NCI-H2107 treated with DMSO at 0.1 percent for 48 hours (cell line): ENCODE data around the gene ELL.

Experiments used
- DNase-seq: peaks from one replicate; lab custom pipeline; 2025; ENCODE audit not compliant: unreplicated experiment; lab: John Stamatoyannopoulos, UW

Gene ELL

GRCh38 chr19:18446811-18447359, 75.0 kb downstream of the ELL start:
- no peak for DNase-seq

- no peak for DNase-seq
Measured at GRCh38 chr19:18446145-18446810, 75.6 kb downstream of the ELL start.

GRCh38 chr19:18445262-18445948, 76.5 kb downstream of the ELL start:
- no peak for DNase-seq

- DNase-seq = no peak
Measured at GRCh38 chr19:18444513-18444912, 77.4 kb downstream of the ELL start.

DNA sequence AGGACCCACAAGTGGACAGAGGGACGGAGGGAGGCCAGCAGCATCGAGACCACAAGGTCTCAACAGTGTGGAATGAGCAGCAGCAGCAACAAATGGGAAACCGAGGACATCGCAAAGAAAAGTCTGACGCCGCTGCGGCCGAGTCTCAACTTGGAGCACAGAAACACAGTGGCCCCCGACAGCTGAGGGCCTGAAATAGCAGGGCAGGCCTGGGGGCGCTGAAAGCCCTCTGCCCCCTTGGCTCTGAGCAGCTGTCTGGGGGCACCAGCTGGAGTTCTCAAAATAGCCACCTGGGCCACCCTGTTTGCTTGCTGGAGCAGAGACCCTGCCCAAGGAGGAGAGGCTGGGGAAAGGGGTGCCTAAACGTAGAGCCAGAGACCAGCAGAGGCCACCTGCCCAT, 78.0 kb downstream of the ELL start:
- DNase-seq = no peak

GRCh38 chr19:18443406-18443805, 78.5 kb downstream of the ELL start:
- DNase-seq = no peak

- DNase-seq = no peak
Measured at GRCh38 chr19:18442941-18443340, 78.9 kb downstream of the ELL start.

DNA sequence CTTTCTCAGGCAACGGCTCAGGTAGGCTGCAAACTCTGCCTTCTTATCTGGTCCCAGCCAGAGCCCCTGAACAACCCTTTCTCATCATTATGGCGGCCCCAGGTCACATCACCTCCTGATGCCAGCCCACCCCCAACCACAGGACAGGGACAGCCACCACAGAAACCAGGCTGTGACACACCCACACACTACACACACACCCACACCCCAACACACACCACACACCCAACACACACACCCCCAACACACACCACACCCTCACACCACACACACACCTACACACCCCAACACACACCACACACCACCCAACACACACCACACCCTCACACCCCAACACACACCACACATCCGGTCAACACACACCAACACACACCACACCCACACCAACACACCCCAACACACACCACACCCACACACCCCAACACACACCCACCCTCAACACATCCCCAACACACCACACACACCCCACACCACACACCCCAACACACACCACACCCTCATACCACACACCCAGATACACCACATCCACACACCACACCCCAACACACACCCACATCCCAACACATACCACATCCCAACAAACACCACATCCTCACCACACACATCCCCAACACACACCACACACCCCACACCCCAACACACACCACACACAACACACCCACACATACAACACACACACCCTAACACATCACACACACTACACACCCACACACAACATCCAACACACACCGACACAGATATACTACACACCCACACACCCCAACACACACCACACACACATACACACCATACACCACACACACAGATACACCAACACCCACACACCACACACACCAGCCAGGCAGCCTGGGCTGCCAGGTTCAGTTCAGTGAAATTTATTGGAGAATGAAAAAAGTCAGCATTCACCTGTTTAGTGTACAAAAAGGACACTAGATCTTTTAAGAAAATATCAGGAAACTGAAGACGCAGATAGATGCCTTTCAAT, 79.8 kb downstream of the ELL start:
- no peak for DNase-seq

GRCh38 chr19:18440936-18441803, 80.7 kb downstream of the ELL start:
- no peak for DNase-seq

GRCh38 chr19:18440415-18440877, 81.4 kb downstream of the ELL start:
- DNase-seq = no peak

DNA sequence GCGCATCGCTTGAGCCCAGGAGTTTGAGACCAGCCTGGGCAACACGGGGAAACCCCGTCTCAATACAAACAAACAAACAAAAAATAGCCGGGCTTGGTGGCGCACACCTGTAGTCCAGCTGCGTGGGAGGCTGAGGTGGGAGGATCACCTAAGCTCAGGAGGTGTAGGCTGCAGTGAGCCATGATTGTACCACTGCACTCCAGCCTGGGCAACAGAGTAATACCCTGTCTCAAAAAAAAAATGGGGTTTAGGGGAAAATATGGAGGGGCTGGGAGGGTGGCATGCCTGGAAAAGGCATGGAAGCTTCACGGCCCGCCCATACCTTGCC, 82.0 kb downstream of the ELL start:
- DNase-seq = no peak

DNA sequence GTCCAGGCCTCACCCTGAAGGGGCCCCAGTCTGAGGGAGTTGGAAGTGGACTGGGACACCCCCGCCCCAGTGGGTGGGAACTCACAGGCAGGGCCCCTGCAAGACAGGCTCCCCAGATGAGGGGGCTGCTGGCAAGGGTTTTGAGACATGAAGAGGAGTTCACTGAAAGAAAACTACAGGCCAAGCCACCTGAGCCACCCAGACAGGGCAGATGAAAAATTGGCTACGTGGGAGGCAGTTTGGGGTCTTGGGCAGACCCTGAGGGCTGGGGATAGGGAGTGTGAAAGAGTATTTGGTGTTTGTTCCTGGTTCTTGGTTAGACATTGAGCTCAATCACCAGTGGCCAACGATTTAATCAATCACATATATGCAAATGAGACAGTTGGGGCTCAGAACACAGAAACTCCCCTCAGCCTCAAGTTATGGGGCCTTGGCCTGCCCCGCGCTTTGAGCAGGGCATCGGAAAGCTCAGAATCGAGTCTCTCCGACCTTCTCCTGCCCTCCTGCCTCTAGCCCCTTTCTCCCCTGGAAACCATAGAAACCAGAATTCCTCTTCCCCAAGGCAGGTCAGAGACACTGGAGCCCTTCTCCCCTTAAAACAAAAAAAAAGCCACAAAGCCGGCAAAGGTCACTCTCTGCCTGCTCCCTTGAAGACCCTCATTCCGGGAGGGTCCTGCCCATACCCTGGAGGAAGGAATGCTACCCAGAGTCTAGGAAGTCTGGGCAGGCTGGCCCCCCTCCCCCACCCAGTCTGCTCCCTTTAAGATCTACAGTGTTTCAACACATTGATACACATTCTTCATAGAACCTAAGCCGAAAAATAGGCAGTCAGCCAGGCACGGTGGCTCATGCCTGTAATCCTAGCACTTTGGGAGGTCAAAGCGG, 82.6 kb downstream of the ELL start:
- DNase-seq = no peak

DNA sequence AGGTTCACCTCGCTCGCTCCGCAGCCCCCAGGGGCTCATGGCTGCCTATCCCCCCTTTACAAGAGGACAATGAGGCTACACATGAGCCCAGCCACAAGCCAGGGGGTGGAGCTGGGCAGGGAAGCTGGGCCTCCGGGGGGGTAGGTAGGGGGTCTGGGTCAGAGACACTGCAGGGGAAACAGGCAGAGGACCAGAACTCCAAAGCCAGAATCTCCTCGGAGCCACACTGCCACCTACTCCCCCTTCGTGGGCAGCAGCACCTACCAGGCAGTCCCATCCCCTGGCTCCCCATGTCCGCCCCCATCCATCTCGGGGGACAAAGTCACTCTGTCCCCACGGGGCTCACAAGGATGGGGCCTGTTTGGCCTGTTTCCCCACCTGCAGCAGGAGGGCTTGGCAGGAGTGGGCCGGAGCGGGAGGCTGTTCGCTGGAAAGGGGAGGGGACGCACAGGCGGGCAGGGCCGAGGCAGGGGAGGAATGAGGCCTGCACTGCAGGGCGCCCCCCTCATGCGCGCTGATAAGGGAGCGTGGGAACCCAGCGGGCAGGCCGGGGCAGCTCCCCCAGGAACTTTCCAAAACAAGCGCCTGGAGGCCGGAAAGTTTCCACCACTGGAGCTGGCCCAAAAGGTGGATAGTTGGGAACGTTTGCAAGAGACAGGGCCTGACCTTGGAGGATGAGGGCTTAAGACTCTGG, 83.4 kb downstream of the ELL start:
- DNase-seq = no peak

DNA sequence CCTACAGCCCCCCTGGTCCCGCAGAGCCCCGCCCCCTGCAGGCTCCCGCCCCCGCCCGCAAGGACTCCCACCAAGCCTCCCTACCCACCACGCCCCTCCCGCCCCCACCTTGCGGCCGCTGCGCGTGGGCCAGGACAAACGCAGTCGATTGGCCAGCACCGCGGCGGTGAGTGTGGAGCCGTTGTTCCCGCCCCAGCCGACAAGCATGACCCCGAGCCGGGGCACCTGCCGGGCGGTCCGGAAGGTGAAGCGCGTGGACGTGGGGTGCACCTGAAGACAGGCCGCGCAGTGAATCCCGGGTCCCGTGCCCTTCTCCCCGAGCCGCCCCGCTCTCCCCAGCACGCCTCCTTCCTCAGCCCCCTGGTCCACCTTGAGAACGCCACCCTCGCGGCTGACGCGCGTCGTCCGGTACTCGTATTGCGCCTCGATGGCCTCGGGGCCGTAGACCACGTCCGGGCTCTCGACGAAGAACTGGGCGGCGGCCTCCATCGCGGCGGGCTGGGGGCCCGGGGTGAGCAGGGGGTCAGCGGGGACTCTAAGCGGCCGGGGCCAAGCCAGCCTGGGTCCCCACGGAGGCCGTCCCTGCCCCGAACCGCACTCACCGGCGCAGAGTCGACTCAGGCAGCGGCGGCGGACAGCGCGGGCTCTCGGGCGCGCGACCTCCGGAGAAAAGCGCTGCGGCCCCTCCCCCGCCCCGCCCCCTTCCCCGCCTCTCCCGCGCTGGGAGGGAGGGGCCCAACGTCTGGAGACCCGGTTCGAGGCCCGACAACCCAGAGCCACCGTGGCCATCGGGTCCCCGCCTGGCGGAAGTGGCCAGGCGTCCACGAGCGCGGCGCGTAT, 84.2 kb downstream of the ELL start, which contains the start of gene ISYNA1:
TSS of gene ISYNA1 (minus strand) at position 643 of the 840 bp plus-strand sequence. CDS start at position 489, 154 bp downstream.
- DNase-seq = no peak

GRCh38 chr19:18436671-18437490, 85.0 kb downstream of the ELL start:
- DNase-seq = no peak

DNA sequence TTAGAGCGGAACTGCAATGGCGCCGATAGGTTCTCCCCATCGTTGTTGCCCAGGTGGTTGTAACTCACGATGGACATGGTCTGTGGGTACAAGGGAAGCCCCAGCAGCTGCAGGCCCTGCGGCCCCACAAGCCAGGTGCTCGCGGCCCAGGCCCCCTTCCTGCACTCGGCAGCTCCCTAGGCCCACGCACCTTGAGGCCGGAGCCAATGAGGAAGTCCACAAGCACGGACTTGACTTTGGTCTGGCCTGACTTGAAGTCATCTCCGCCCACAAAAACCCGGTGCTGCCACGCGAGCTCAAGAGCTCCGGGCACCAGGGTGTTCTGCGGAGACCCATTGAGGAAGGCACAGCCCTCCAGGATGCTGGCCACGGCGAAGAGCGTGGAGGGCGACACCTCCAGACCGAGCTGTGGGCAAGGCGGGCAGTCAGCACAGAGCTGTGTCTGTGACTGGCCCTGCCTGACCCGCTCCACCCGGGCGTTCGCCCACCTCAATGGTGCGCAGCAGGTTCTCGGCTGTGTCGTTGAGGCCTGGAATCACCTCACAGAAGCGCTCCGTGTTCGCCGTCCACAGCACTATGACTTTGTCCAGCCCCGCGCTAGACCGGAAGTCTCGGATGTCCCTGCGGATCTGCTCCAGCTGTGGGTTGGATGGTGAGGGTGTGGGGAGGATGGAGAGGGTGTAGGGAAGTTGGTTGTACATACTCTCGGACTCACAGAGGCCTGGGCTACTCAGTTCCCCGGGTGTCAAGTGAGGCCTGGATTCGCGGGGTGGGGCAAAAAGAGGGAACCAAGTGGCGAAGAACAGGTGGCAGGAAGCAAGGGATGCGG, 85.8 kb downstream of the ELL start:
- no peak for DNase-seq
